NCI-H524 treated with DMSO at 0.1 percent for 48 hours (cell line): ENCODE data around the gene KAT6B.

ENCODE experiments used
- DNase-seq: peaks from one replicate; lab custom pipeline; 2025; lab: John Stamatoyannopoulos, UW

The KAT6B gene

GRCh38 chr10:74823791-74824183 is 2.6 kb upstream of the KAT6B start:
- DNase-seq: no peak

GRCh38 chr10:74824184-74824899 is 2.1 kb upstream of the KAT6B start:
- no peak for DNase-seq

- DNase-seq: no peak
Observed at GRCh38 chr10:74824900-74825370, 1.5 kb upstream of the KAT6B start.

- DNase-seq: no peak
Observed at GRCh38 chr10:74825371-74826141, 844 bp upstream of the KAT6B start.

GRCh38 chr10:74827045-74827441 is 643 bp downstream of the KAT6B start:
- DNase-seq: no peak

GRCh38 chr10:74827694-74828093 is 1.3 kb downstream of the KAT6B start:
- DNase-seq: no peak

GRCh38 chr10:74828946-74829345 is 2.5 kb downstream of the KAT6B start:
- DNase-seq: no peak

GRCh38 chr10:74831518-74832120 is 5.2 kb downstream of the KAT6B start:
- no peak for DNase-seq

- DNase-seq: no peak
Observed at GRCh38 chr10:74835963-74836362, 9.6 kb downstream of the KAT6B start.

- DNase-seq: no peak
Observed at GRCh38 chr10:74836877-74837276, 10.5 kb downstream of the KAT6B start.

GRCh38 chr10:74837743-74838142 is 11.3 kb downstream of the KAT6B start:
- no peak for DNase-seq

GRCh38 chr10:74839708-74840107 is 13.3 kb downstream of the KAT6B start:
- DNase-seq: no peak

GRCh38 chr10:74841265-74841973 is 15.0 kb downstream of the KAT6B start:
- DNase-seq: no peak

GRCh38 chr10:74842301-74842954 is 16.0 kb downstream of the KAT6B start:
- DNase-seq: no peak

GRCh38 chr10:74846958-74847357 is 20.6 kb downstream of the KAT6B start:
- DNase-seq: no peak

- no peak for DNase-seq
Observed at GRCh38 chr10:74851831-74852230, 25.4 kb downstream of the KAT6B start.

- DNase-seq: no peak
Observed at GRCh38 chr10:74852381-74852780, 26.0 kb downstream of the KAT6B start.

GRCh38 chr10:74854610-74855009 is 28.2 kb downstream of the KAT6B start:
- no peak for DNase-seq

GRCh38 chr10:74855027-74855426 is 28.6 kb downstream of the KAT6B start:
- DNase-seq: no peak

- no peak for DNase-seq
Observed at GRCh38 chr10:74855439-74855838, 29.0 kb downstream of the KAT6B start.

GRCh38 chr10:74856940-74857339 is 30.5 kb downstream of the KAT6B start:
- DNase-seq: no peak

GRCh38 chr10:74857586-74857985 is 31.2 kb downstream of the KAT6B start:
- DNase-seq: no peak
